Osteoblast (primary cell): Measurements from ENCODE around the gene KIDINS220. TPM values are rescaled to one million over a fixed set of nuclear protein-coding genes. Genes with fewer than 3 reads are reported as not detected.

Source experiments
- DNase-seq: peaks from one replicate; pipeline ENCODE4 v3.0.0; 2011; ENCODE audit warnings: low spot score, mixed read lengths; ENCODE audit not compliant: insufficient read length; ENCODE audit errors: missing footprints
- H2AFZ ChIP-seq: 2 replicates; pipeline ENCODE4 v1.6.0; 2011; ENCODE audit warnings: mild to moderate bottlenecking, low read length
- H3K27ac ChIP-seq: 2 replicates; pipeline ENCODE4 v1.5.1; 2011; ENCODE audit warnings: mild to moderate bottlenecking, low read depth, low read length, moderate library complexity
- H3K27me3 ChIP-seq: 2 replicates; pipeline ENCODE4 v1.6.0; 2012; ENCODE audit warnings: mild to moderate bottlenecking, control low read depth, inconsistent platforms, low read length, moderate library complexity; ENCODE audit not compliant: insufficient read depth
- H3K36me3 ChIP-seq: 2 replicates; pipeline ENCODE4 v1.5.1; 2011; ENCODE audit warnings: mild to moderate bottlenecking, low read length, control low read depth, moderate library complexity; ENCODE audit not compliant: insufficient read depth
- H3K4me1 ChIP-seq: 2 replicates; pipeline ENCODE4 v1.5.1; 2011; ENCODE audit warnings: mild to moderate bottlenecking, low read length, control low read depth, moderate library complexity; ENCODE audit not compliant: insufficient read depth
- H3K4me2 ChIP-seq: 2 replicates; pipeline ENCODE4 v1.6.0; 2011; ENCODE audit warnings: mild to moderate bottlenecking, low read length; ENCODE audit not compliant: insufficient read depth
- H3K4me3 ChIP-seq: fragments of 200-600 bp; sonication (generic); 3 replicates; pipeline ENCODE4 v1.5.1; 2012; ENCODE audit warnings: mild to moderate bottlenecking, low read length, inconsistent platforms; ENCODE audit not compliant: insufficient read depth
- H3K79me2 ChIP-seq: 2 replicates; pipeline ENCODE4 v1.6.0; 2012; ENCODE audit warnings: mild to moderate bottlenecking, low read length, control low read depth, inconsistent platforms; ENCODE audit not compliant: insufficient read depth
- H3K9me3 ChIP-seq: 2 replicates; pipeline ENCODE4 v1.5.1; 2011; ENCODE audit warnings: low read depth, low read length, control low read depth
- H4K20me1 ChIP-seq: 2 replicates; pipeline ENCODE4 v1.6.0; 2012; ENCODE audit warnings: mild to moderate bottlenecking, low read length, control low read depth; ENCODE audit not compliant: insufficient read depth
- total RNA-seq: library from RNA; depleted of rRNA; stranded (reverse); fragments of >200 nt; gene quantifications from 2 replicates; pipeline ENCODE4 v1.2.3, GENCODE V29; 2012
- TF ChIP-seq, protein P1 (sequence below): IDR thresholded peaks from 2 replicates; pipeline ENCODE4 v1.5.1; 2011; ENCODE audit warnings: mild to moderate bottlenecking, low read depth, low read length, moderate library complexity; ENCODE audit errors: extremely low read depth

The KIDINS220 gene
- total RNA-seq, 1 donor = 134 TPM

DNA sequence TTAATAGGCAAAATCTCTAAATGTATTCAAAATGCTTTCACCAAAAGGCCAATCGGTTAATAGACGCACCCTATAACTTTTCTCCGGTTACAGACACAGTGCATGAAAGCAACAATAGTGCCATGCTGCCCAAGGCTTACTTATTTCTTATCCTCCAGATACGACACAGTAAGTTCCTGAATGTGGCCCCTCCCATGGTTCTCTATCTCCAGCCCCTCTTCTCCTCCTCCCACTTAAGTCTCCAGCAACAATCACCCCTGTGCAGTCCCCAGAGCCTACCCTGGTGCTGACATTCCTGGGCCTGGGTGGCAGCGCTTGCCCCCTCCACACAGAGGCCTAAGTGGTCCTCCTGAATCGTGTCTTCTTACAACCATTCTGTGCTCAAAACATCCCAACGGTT, 3.6 kb downstream of the KIDINS220 start:
- no peaks in the 10 kb centered on the region for H3K9me3 ChIP-seq
- no peaks in the 10 kb centered on the region for H3K36me3 ChIP-seq
- H3K79me2 ChIP-seq = peaks cover 83% of the 10 kb centered on the region
- peaks cover 13% of the 10 kb centered on the region for H3K4me1 ChIP-seq
- H2AFZ ChIP-seq = no peak overlapping the region
- H3K27me3 ChIP-seq = no peaks in the 10 kb centered on the region
- no peak for DNase-seq
- H3K4me2 ChIP-seq = no peak overlapping the region
- TF ChIP-seq, protein P1, sequence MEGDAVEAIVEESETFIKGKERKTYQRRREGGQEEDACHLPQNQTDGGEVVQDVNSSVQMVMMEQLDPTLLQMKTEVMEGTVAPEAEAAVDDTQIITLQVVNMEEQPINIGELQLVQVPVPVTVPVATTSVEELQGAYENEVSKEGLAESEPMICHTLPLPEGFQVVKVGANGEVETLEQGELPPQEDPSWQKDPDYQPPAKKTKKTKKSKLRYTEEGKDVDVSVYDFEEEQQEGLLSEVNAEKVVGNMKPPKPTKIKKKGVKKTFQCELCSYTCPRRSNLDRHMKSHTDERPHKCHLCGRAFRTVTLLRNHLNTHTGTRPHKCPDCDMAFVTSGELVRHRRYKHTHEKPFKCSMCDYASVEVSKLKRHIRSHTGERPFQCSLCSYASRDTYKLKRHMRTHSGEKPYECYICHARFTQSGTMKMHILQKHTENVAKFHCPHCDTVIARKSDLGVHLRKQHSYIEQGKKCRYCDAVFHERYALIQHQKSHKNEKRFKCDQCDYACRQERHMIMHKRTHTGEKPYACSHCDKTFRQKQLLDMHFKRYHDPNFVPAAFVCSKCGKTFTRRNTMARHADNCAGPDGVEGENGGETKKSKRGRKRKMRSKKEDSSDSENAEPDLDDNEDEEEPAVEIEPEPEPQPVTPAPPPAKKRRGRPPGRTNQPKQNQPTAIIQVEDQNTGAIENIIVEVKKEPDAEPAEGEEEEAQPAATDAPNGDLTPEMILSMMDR = no peak
- H3K4me3 ChIP-seq = no peak overlapping the region
- peaks cover 57% of the 10 kb centered on the region for H4K20me1 ChIP-seq
- H3K27ac ChIP-seq = no peak overlapping the region

DNA sequence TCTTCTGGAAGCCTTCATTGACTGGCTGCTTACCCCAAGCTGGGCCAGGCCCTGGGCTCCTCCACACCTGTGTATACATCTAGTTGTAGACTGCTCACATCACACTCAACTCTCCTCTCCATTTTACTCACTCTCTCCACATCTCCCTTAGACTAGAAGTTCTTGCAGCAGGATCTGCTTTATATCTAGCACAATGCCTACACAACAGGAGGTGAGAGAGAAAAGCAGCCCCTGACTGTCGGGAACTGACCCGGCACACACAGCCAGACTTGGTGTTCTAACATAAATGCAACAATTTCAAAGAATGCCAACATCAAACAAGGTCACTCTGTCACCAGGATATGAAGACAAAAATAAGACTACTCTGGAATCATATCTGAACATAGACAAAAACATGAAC, 5.9 kb downstream of the KIDINS220 start:
- no peak overlapping the region for H3K27ac ChIP-seq
- no peaks in the 10 kb centered on the region for H3K36me3 ChIP-seq
- H4K20me1 ChIP-seq = peaks cover 58% of the 10 kb centered on the region

DNA sequence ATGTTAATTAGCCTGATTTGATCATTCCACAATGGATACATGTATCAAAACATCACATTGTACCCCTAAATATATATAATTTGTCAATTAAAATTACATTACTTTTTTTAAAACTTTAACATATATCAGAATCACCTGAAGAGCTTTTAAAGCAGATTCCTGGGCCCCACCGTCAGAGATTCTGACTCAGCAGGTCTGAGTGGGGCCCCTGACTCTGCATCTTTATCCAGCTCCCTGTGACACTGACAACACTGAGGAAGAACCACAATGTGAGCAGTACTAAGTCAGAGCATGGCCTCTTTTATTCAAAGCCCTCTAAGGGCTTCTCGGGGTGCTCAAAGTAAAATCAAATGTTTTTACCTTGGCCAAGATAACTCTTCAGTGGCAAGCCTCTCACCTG, 9.7 kb downstream of the KIDINS220 start:
- TF ChIP-seq, protein P1 = no peak
- Histone ChIP-seq H3K27me3 (no peaks in the 10 kb centered on the region), H3K4me2 (no peak overlapping the region), H3K27ac (no peak overlapping the region), H3K9me3 (no peaks in the 10 kb centered on the region), H2AFZ (no peak overlapping the region), H3K79me2 (peaks cover 58% of the 10 kb centered on the region), H3K4me3 (no peak overlapping the region), H3K36me3 (peaks cover 16% of the 10 kb centered on the region), H4K20me1 (peaks cover 27% of the 10 kb centered on the region), H3K4me1 (no peaks in the 10 kb centered on the region)
- no peak for DNase-seq

More for the DNA sequence above, 5.9 kb downstream of the KIDINS220 start:
- Histone ChIP-seq H3K27me3 (no peaks in the 10 kb centered on the region), H3K9me3 (no peaks in the 10 kb centered on the region), H3K4me2 (no peak overlapping the region), H3K4me3 (no peak overlapping the region), H3K79me2 (peaks cover 90% of the 10 kb centered on the region), H2AFZ (no peak overlapping the region), H3K4me1 (peaks cover 12% of the 10 kb centered on the region)
- no peak for DNase-seq
- TF ChIP-seq, protein P1 = no peak

DNA sequence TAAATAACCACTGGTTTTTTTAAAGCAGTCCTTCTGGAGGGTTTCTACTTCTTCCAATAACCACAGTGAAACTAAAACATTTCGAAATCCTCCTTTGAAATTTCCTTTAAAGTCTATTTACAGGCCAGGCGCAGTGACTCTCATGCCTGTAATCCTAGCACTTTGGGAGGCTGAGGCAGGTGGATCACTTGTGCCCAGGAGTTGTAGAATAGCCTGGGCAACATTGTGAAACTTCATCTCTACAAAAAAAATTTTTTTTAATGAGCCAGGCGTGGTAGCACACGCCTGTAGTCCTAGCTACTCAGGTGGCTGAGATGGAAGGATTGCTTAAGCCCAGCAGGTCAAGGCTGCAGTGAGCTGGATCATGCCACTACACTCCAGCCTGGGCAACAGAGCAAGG, 15.2 kb downstream of the KIDINS220 start:
- no peak overlapping the region for H3K4me2 ChIP-seq
- no peaks in the 10 kb centered on the region for H3K9me3 ChIP-seq
- DNase-seq = no peak
- peaks cover 28% of the 10 kb centered on the region for H3K36me3 ChIP-seq
- TF ChIP-seq, protein P1 = no peak
- peaks cover 13% of the 10 kb centered on the region for H3K4me1 ChIP-seq
- no peak overlapping the region for H3K27ac ChIP-seq
- no peak overlapping the region for H3K4me3 ChIP-seq
- H4K20me1 ChIP-seq = no peaks in the 10 kb centered on the region
- H3K27me3 ChIP-seq = no peaks in the 10 kb centered on the region
- H3K79me2 ChIP-seq = peaks cover 14% of the 10 kb centered on the region
- no peak overlapping the region for H2AFZ ChIP-seq
